ENCODE measurements around the gene PLS1. TPM values are rescaled to one million over a fixed set of nuclear protein-coding genes. Genes with fewer than 3 reads are reported as not detected.
"Not testable (repeated sequence)": the region's sequence is repeated elsewhere in the genome, so short reads cannot be mapped to it uniquely, and the experiment has no call there.

The PLS1 gene
- total RNA-seq, 1 experiment from 2014 or later = 38.8 TPM

GRCh38 chr3:142603386-142603705, 7.2 kb downstream of the PLS1 start:
- DNase-seq (ENCODE audit: low read depth, low spot score); H3K4me1 ChIP-seq (ENCODE audit: control insufficient read depth in 1 of 2, insufficient read depth in 2 of 2, low read length in 2 of 2); H3K9me2 ChIP-seq (ENCODE audit: insufficient read depth); H3K79me2 ChIP-seq (ENCODE audit: insufficient read depth, low read length); H3K4me3 ChIP-seq (replicated peaks in 1 of 2; ENCODE audit: low read depth in 1 of 2, low read length in 2 of 2); POLR2A ChIA-PET; H3K4me2 ChIP-seq (ENCODE audit: low read length); RAD21 ChIA-PET (ENCODE audit: low non-redundant PET in 1 of 2, low total read pairs in 2 of 2, uncharacterized antibody in 2 of 2, unreplicated experiment in 2 of 2); H2AFZ ChIP-seq (ENCODE audit: low read depth, low read length, poor library complexity, severe bottlenecking); intact Hi-C loops (cut with micrococcal nuclease); BruUV-seq (replicated peaks); H3K27me3 ChIP-seq (ENCODE audit: insufficient read depth, low read length); H3K9ac ChIP-seq (ENCODE audit: low read length); CTCF ChIA-PET; H3K27ac ChIP-seq (ENCODE audit: low read depth, low read length); ATAC-seq; H3K36me3 ChIP-seq (ENCODE audit: control insufficient read depth in 1 of 2, insufficient read depth in 2 of 2, low read length in 2 of 2); H3K9me3 ChIP-seq (ENCODE audit: control insufficient read depth in 1 of 2, insufficient read depth in 1 of 2, low read depth in 1 of 2, low read length in 2 of 2); H4K20me1 ChIP-seq (ENCODE audit: insufficient read depth): not testable (repeated sequence)

- Histone ChIP-seq H3K27ac (ENCODE audit: low read depth, low read length) (no peak overlapping the region), H3K79me2 (ENCODE audit: insufficient read depth, low read length) (peaks cover 16% of the 10 kb centered on the region; the same call in 1 of the 2 replicates), H2AFZ (ENCODE audit: low read depth, low read length, poor library complexity, severe bottlenecking) (no peak overlapping the region), H3K9ac (ENCODE audit: low read length) (no peak overlapping the region), H3K27me3 (ENCODE audit: insufficient read depth, low read length) (no peaks in the 10 kb centered on the region), H3K9me3 (ENCODE audit: control insufficient read depth in 1 of 2, insufficient read depth in 1 of 2, low read depth in 1 of 2, low read length in 2 of 2) (no peaks in the 10 kb centered on the region), H4K20me1 (ENCODE audit: insufficient read depth) (no peaks in the 10 kb centered on the region), H3K4me1 (ENCODE audit: control insufficient read depth in 1 of 2, insufficient read depth in 2 of 2, low read length in 2 of 2) (no peaks in the 10 kb centered on the region), H3K36me3 (ENCODE audit: control insufficient read depth in 1 of 2, insufficient read depth in 2 of 2, low read length in 2 of 2) (no peaks in the 10 kb centered on the region), H3K4me2 (ENCODE audit: low read length) (no peak overlapping the region), H3K4me3 (replicated peaks in 1 of 2; ENCODE audit: low read depth in 1 of 2, low read length in 2 of 2) (no peak overlapping the region), H3K9me2 (ENCODE audit: insufficient read depth) (no peaks in the 10 kb centered on the region)
- BruUV-seq (replicated peaks) = no TSS peak
- ChIA-PET RAD21 (ENCODE audit: low non-redundant PET in 1 of 2, low total read pairs in 2 of 2, uncharacterized antibody in 2 of 2, unreplicated experiment in 2 of 2) (no interaction called here), POLR2A (no interaction called here), CTCF (no interaction called here)
- no peak for DNase-seq (ENCODE audit: low read depth, low spot score)
- intact Hi-C loops (cut with micrococcal nuclease) = no loop called here
- TF ChIP-seq CBX3 (IDR thresholded peaks at IDR 0.05; ENCODE audit: low read depth) (no peak), ZNF274 (IDR thresholded peaks at IDR 0.05; ENCODE audit: low read depth, low read length) (no peak), SP1 (IDR thresholded peaks at IDR 0.05; ENCODE audit: low read depth) (no peak)
- no peak for ATAC-seq
Measured at GRCh38 chr3:142604940-142605339, 8.7 kb downstream of the PLS1 start.

- CTCF ChIA-PET = no interaction called here
- H3K27ac ChIP-seq (ENCODE audit: low read depth, low read length) = no peak overlapping the region
Measured at GRCh38 chr3:142608631-142609030, 12.4 kb downstream of the PLS1 start.

More at GRCh38 chr3:142608631-142609030, 12.4 kb downstream of the PLS1 start:
- Histone ChIP-seq H3K4me1 (ENCODE audit: control insufficient read depth in 1 of 2, insufficient read depth in 2 of 2, low read length in 2 of 2) (no peaks in the 10 kb centered on the region), H4K20me1 (ENCODE audit: insufficient read depth) (no peaks in the 10 kb centered on the region), H3K9me3 (ENCODE audit: control insufficient read depth in 1 of 2, insufficient read depth in 1 of 2, low read depth in 1 of 2, low read length in 2 of 2) (no peaks in the 10 kb centered on the region), H3K36me3 (ENCODE audit: control insufficient read depth in 1 of 2, insufficient read depth in 2 of 2, low read length in 2 of 2) (no peaks in the 10 kb centered on the region), H3K27me3 (ENCODE audit: insufficient read depth, low read length) (no peaks in the 10 kb centered on the region), H3K9me2 (ENCODE audit: insufficient read depth) (no peaks in the 10 kb centered on the region), H3K79me2 (ENCODE audit: insufficient read depth, low read length) (peaks cover 20% of the 10 kb centered on the region), H3K4me3 (replicated peaks in 1 of 2; ENCODE audit: low read depth in 1 of 2, low read length in 2 of 2) (no peak overlapping the region), H2AFZ (ENCODE audit: low read depth, low read length, poor library complexity, severe bottlenecking) (no peak overlapping the region), H3K9ac (ENCODE audit: low read length) (no peak overlapping the region), H3K4me2 (ENCODE audit: low read length) (no peak overlapping the region)
- DNase-seq (ENCODE audit: low read depth, low spot score) (no peak), ATAC-seq (no peak)
- RAD21 ChIA-PET (ENCODE audit: low non-redundant PET in 1 of 2, low total read pairs in 2 of 2, uncharacterized antibody in 2 of 2, unreplicated experiment in 2 of 2) = no interaction called here
- POLR2A ChIA-PET = no interaction called here
- BruUV-seq (replicated peaks) = no TSS peak
- intact Hi-C loops (cut with micrococcal nuclease) = no loop called here
- TF ChIP-seq YY1 (IDR thresholded peaks at IDR 0.05; ENCODE audit: extremely low read depth, insufficient replicate concordance, low read depth, low read length) = no peak
- no peak for TF ChIP-seq ATF3 (IDR thresholded peaks at IDR 0.05)
- no peak for TF ChIP-seq CEBPB (IDR thresholded peaks at IDR 0.05; ENCODE audit: low read depth)

Data from HCT116 (cell line).